ENCODE results near the gene CIART. TPM values are rescaled to one million over a fixed set of nuclear protein-coding genes. Genes with fewer than 3 reads are reported as not detected.

Gene CIART
- total and polyA plus RNA-seq, 10 of the 15 experiments (the other 5 are each of a cell fraction or from before 2014, with no cell fraction given): 0.44 to 1.4 (median 0.67) TPM

DNA sequence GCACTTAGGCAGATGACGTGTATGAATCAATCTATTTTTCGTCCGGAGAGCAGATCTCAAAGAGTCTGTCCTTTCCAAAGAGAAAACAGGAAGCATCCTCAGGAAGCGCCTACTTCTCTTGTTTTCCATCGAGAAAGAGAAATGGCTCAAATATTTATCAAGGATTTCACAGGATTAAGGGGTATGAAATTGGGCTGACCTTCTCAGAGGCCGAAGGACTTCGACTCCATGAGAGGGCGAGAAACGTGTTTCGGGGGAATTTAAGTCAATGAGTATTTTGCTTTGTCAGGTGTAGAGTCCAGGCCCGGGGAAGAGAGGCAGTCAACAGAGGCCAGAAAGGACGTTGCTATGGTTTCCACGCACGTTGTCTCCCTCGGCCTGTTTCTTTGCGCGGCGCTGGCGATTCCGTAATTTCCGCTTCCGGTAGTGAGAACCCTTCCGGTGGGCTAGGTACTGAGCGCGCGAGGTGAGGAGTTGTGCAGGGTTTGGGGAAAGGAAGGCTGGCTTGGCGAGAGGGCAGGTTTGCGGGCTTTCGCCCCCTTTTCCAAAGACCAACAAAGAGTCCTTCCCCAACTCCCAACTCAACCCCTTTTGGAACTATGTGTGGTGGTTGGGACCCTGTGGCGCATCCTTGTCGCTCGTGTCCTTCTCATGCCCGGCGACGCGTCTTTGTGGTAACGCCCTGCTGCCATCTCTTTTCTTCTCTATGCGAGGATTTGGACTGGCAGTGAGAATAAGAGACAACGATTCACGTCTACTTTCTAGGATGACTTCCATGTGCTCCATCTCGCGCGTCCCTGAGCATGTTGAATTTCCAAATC lies 11.3 kb downstream of the CIART start, which contains the start of gene MRPS21 (continued):
- no peak for TF ChIP-seq NR2C2 (IDR thresholded peaks at IDR 0.05; ENCODE audit: borderline replicate concordance, control insufficient read depth, insufficient read length, low read depth)
- TF ChIP-seq NR2F1 (conservative IDR thresholded peaks at IDR 0.05): 0 out of 2 replicates have a peak, but pooled peaks have one; percentile 13
- no peak for TF ChIP-seq SPI1 (IDR thresholded peaks at IDR 0.05; ENCODE audit: borderline replicate concordance, insufficient read depth, low read depth, low read length)
- TF ChIP-seq, protein P1, sequence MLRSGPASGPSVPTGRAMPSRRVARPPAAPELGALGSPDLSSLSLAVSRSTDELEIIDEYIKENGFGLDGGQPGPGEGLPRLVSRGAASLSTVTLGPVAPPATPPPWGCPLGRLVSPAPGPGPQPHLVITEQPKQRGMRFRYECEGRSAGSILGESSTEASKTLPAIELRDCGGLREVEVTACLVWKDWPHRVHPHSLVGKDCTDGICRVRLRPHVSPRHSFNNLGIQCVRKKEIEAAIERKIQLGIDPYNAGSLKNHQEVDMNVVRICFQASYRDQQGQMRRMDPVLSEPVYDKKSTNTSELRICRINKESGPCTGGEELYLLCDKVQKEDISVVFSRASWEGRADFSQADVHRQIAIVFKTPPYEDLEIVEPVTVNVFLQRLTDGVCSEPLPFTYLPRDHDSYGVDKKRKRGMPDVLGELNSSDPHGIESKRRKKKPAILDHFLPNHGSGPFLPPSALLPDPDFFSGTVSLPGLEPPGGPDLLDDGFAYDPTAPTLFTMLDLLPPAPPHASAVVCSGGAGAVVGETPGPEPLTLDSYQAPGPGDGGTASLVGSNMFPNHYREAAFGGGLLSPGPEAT (IDR thresholded peaks at IDR 0.05; ENCODE audit: low read depth): peak; percentile 80
- TF ChIP-seq KDM1A (IDR thresholded peaks at IDR 0.05; ENCODE audit: borderline replicate concordance): no peak
- TF ChIP-seq ZNF207 (IDR thresholded peaks at IDR 0.05; ENCODE audit: borderline replicate concordance): peak; percentile 31; the same call in 1 of the 2 replicates
- no peak for TF ChIP-seq ZZZ3 (IDR thresholded peaks at IDR 0.05; ENCODE audit: control insufficient read depth, insufficient read length, low read depth)
- TF ChIP-seq, protein P2, sequence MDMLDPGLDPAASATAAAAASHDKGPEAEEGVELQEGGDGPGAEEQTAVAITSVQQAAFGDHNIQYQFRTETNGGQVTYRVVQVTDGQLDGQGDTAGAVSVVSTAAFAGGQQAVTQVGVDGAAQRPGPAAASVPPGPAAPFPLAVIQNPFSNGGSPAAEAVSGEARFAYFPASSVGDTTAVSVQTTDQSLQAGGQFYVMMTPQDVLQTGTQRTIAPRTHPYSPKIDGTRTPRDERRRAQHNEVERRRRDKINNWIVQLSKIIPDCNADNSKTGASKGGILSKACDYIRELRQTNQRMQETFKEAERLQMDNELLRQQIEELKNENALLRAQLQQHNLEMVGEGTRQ (IDR thresholded peaks at IDR 0.05; ENCODE audit: borderline replicate concordance, low read depth, low read length): no peak
- TF ChIP-seq, protein P3, sequence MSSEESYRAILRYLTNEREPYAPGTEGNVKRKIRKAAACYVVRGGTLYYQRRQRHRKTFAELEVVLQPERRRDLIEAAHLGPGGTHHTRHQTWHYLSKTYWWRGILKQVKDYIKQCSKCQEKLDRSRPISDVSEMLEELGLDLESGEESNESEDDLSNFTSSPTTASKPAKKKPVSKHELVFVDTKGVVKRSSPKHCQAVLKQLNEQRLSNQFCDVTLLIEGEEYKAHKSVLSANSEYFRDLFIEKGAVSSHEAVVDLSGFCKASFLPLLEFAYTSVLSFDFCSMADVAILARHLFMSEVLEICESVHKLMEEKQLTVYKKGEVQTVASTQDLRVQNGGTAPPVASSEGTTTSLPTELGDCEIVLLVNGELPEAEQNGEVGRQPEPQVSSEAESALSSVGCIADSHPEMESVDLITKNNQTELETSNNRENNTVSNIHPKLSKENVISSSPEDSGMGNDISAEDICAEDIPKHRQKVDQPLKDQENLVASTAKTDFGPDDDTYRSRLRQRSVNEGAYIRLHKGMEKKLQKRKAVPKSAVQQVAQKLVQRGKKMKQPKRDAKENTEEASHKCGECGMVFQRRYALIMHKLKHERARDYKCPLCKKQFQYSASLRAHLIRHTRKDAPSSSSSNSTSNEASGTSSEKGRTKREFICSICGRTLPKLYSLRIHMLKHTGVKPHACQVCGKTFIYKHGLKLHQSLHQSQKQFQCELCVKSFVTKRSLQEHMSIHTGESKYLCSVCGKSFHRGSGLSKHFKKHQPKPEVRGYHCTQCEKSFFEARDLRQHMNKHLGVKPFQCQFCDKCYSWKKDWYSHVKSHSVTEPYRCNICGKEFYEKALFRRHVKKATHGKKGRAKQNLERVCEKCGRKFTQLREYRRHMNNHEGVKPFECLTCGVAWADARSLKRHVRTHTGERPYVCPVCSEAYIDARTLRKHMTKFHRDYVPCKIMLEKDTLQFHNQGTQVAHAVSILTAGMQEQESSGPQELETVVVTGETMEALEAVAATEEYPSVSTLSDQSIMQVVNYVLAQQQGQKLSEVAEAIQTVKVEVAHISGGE (CRISPR knock-in tag; IDR thresholded peaks at IDR 0.05): no peak
- TF ChIP-seq SRF (IDR thresholded peaks at IDR 0.05; ENCODE audit: low read depth in 2 of 2, low read length in 2 of 2): peak in 1 of 2 experiments; percentile 60; a peak in 1 of 4 replicates
- TF ChIP-seq ZNF384 (IDR thresholded peaks at IDR 0.05; ENCODE audit: borderline replicate concordance, low read depth, low read length): no peak
- no peak for TF ChIP-seq SREBF2 (IDR thresholded peaks at IDR 0.05; ENCODE audit: low read length)
- no peak for TF ChIP-seq ZNF622 (IDR thresholded peaks at IDR 0.05)
- TF ChIP-seq SMARCA5 (IDR thresholded peaks at IDR 0.05): no peak
- no peak for TF ChIP-seq MTA2 (IDR thresholded peaks at IDR 0.05; ENCODE audit: low read depth)
- peak; percentile 96 for TF ChIP-seq SMAD5 (IDR thresholded peaks at IDR 0.05; ENCODE audit: low read depth)
- TF ChIP-seq IRF3 (IDR thresholded peaks at IDR 0.05): no peak
- TF ChIP-seq CTCF (IDR thresholded peaks at IDR 0.05 in 2 of 3, conservative IDR thresholded peaks at IDR 0.05 in 1 of 3; ENCODE audit: control insufficient read depth in 2 of 3, extremely low read depth in 1 of 3, insufficient read depth in 1 of 3, low read depth in 3 of 3, low read length in 3 of 3): no peak
- no peak for TF ChIP-seq ZBED1 (IDR thresholded peaks at IDR 0.05; ENCODE audit: borderline replicate concordance)
- peak in 1 of 2 experiments; percentile 30; a peak in 1 of 3 replicates for TF ChIP-seq EGR1 (IDR thresholded peaks at IDR 0.05; ENCODE audit: borderline replicate concordance in 1 of 2, low read depth in 2 of 2, low read length in 2 of 2)
